HG03439 (cell line): ENCODE measurements around the gene PDE6D.

Experiments used
- ATAC-seq: cut with Tn5 transposase; IDR thresholded peaks from one replicate; pipeline ENCODE4 v1.9.1; 2021; ENCODE audit warnings: mild to moderate bottlenecking, moderate library complexity; ENCODE audit not compliant: unreplicated experiment

PDE6D gene

GRCh38 chr2:231685349-231686191 lies 95.5 kb downstream of the PDE6D start:
- no peak for ATAC-seq

- no peak for ATAC-seq
Observed at GRCh38 chr2:231684314-231685223, 96.5 kb downstream of the PDE6D start.

- ATAC-seq = no peak
Observed at GRCh38 chr2:231683292-231684235, 97.5 kb downstream of the PDE6D start.

- no peak for ATAC-seq
Observed at GRCh38 chr2:231682603-231683291, 98.3 kb downstream of the PDE6D start.
